GM19452 (cell line): ENCODE results near the gene SYT2.
A peak's percentile ranks its signal among the peaks of the same experiment; 100 is the strongest.
"Not testable (repeated sequence)": the region's sequence is repeated elsewhere in the genome, so short reads cannot be mapped to it uniquely, and the experiment has no call there.

Experiments used
- ATAC-seq: cut with Tn5 transposase; IDR thresholded peaks from one replicate; pipeline ENCODE4 v1.9.1; 2021; ENCODE audit not compliant: unreplicated experiment

Gene SYT2

GRCh38 chr1:202578001-202578504 is 132.2 kb downstream of the SYT2 start:
- ATAC-seq = no peak

- ATAC-seq = no peak
These were observed 132.9 kb downstream of the SYT2 start for GRCh38 chr1:202577381-202577780.

GRCh38 chr1:202576816-202577215 is 133.4 kb downstream of the SYT2 start:
- ATAC-seq = no peak

GRCh38 chr1:202575918-202576653 is 134.2 kb downstream of the SYT2 start:
- ATAC-seq = no peak

- no peak for ATAC-seq
These were observed 137.4 kb downstream of the SYT2 start for GRCh38 chr1:202572867-202573266.

GRCh38 chr1:202571719-202572339 is 138.4 kb downstream of the SYT2 start:
- no peak for ATAC-seq

DNA sequence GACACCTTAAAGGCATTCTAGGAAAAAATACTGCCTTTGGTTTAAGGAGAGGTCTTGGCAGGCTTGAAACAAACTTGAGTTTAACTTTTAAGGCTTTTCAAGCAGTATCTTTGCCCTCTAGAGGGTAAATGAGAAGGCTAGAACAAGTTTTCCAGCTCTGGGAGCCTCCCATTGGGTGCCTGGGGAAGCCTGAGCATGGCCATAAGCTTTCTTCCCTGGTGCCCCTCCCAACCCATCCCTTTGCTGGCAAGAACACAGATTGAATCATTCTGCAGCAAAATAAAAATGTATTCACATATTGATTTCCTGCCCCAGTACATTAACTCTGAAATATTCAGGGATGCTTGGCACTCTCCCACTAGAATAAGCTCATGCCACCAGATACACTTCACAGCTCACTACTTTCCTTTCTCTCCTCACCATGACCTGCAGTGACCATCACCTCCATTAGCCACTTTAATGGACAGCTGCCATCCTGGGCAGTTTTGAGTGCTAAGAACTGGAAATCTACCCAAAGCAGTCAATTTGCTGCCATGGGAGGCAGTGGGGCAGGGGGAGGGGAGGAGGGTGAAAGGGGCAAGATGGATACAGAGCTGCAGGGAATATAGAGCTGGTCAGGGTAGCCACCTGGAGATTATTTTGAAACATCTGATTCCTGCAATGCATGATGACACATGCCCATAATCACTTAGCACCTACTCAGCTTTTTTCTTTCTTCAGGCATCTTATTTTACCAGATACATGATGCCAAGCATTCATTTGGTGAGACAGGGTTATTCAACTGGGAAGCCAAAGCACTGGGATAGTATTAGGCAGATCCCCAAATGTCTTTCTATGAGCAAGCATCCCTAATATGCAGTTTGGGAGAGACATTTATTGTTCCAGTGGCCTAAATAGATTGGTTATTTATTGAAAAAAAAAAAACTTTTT is 140.6 kb downstream of the SYT2 start:
- ATAC-seq = no peak

GRCh38 chr1:202568826-202569225 is 141.4 kb downstream of the SYT2 start:
- no peak for ATAC-seq

DNA sequence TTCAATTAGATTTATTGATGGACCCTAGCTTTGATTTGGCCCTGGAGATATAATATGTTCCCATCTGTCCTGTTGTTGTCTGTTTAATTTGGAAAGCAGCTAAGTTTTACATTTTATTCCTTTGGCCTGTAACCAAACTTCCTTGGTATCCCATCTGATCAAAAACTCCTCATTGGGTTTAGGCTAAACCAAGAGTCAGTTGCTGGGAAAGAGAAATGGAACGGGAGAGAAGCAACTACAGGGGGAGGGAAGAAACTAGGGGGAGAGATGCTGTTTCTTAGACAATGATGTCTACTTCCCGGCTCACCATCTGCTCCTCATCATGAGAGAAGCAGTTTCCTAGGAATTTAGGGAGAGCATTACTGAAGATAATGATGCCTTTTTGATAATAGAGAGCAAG is 141.8 kb downstream of the SYT2 start:
- ATAC-seq = no peak

DNA sequence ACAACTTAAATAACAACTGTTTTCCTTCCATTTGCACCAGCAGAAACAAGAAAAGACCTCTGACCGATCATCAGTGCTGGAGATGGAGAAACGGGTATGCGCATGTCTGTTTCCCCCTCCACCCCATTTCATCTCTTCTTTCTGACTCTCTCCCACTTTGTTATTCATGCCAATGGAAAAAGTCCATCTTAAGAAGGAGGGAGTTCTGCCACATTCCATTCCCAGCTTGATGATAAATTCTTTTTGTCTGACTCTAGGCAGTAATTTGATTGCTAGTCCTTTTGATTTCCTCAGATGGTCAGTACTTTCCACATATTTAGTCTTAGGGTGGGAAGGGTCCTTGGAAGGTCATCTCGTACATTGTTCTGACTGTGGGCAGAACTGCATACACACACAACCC is 142.5 kb downstream of the SYT2 start:
- ATAC-seq = no peak

DNA sequence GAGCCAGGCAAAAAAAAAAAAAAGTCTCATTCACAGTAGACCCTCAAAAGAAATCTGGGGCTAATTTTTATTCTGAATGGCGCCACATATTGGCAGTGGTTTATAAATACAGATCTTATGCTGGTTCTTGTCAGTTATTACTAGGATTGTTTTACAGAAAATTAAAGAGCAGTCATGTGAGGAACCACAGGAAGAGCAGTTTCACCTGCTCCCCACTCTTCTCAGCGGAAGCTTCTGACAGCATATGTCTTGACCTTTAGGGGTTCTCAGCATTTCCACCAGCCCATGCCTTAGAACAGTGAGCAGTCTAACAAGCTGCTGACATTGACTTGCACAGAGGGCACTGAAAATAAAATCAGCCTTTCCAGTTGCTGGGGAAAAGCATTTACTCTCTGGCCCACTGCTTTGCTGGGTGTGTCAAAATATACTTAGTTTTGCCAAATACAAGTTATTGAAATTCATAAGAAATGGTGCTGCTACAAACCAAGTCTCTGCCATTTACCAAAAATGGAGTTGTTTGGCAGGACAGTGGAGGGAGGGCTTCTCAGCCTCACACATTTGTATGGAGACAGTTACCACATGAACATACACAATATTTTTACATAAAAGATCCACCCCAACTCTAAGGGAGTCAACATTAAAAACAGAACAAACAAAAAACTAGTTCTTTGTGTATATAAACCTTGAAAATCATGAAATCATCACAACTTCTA is 144.2 kb downstream of the SYT2 start:
- peak; percentile 79 for ATAC-seq

DNA sequence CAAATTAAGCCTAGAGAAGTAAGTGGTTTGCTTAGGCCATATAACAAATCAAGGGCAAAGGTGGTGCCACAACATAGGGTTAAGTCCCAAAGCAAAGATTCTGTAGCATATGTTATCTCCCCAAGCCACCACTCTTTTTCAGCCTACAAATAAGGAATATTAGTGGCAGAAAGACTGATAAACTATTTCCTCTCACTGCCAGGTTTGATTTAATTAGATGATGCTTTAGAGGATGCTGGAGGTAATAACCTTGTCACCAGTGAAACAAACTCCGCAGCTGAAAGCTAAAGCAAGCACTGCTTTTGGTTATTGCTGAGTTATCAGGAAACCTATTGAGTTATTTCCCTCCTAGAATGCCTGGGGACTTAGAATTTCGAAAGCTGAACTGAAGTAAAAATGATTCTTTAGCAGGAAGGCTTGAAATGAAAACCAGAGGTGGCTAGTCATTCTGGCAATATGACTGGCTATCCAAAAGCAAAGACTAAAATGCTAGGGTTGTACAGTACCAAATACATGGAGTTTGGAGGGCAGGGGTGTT is 145.2 kb downstream of the SYT2 start:
- no peak for ATAC-seq

GRCh38 chr1:202563818-202564217 is 146.4 kb downstream of the SYT2 start:
- ATAC-seq = no peak

- ATAC-seq = no peak
These were observed 147.7 kb downstream of the SYT2 start for GRCh38 chr1:202562444-202563060.

- no peak for ATAC-seq
These were observed 148.4 kb downstream of the SYT2 start for GRCh38 chr1:202561726-202562443.

- no peak for ATAC-seq
These were observed 149.0 kb downstream of the SYT2 start for GRCh38 chr1:202561240-202561639.

DNA sequence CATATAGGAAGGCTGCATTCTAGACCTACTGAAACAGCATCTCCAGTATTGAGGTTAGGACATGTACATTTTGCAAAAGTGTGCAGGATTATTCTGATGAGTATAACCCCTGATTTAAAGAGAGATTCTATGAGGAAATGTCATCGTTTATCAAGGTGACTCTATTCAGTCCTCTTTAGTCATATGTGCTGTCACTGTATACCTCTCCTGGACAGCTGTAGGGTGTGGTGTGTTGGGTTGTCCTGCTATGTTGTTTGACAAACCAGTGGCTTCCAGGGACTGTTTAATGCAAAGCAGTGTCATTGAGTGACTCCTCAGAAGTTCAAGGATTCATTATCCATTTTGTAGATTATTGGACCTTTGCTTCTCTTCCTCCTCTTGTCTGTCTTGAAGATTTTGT is 152.6 kb downstream of the SYT2 start:
- not testable (repeated sequence) for ATAC-seq

DNA sequence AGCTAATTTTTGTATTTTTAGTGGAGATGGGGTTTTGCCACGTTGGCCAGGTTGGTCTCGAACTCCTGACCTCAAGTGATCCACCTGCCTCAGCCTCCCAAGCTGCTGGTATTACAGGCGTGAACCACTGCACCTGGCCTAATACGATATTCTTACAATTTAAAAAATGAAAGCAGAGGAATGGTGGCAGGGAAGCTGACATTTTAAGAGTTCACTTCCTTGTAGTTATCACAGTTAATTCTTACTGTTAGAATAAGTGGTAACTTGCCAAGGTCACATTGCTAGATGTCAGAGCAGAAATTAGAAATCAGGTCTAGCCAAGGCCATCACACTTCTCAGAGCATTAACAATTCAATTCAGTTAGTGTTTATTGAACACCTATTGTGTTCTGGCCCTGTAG is 154.2 kb downstream of the SYT2 start:
- ATAC-seq = not testable (repeated sequence)

- ATAC-seq = not testable (repeated sequence)
These were observed 155.6 kb downstream of the SYT2 start for GRCh38 chr1:202554619-202555018.
